ENCODE results near the gene PLXNA3. TPM values are rescaled to one million over a fixed set of nuclear protein-coding genes. Genes with fewer than 3 reads are reported as not detected.

Gene PLXNA3
- total RNA-seq, 1 donor from 2014 or later, result 85.1 TPM

- H3K36me3 Mint-ChIP-seq, result peaks cover 3% of the 10 kb centered on the region
- DNase-seq (ENCODE audit: extremely low spot score, unreplicated experiment), result no peak
- H3K9me3 Mint-ChIP-seq, result no peaks in the 10 kb centered on the region
- H3K27me3 Mint-ChIP-seq, result no peaks in the 10 kb centered on the region
- H3K27ac Mint-ChIP-seq, result no peak overlapping the region
- peak overlapping the region; percentile 36 for H3K4me3 Mint-ChIP-seq
- no peaks in the 10 kb centered on the region for H3K4me1 Mint-ChIP-seq (ENCODE audit: unreplicated experiment)
- TF ChIP-seq CTCF (conservative IDR thresholded peaks at IDR 0.05), result no peak
Measured at GRCh38 chrX:154413142-154413541, 44.9 kb upstream of the PLXNA3 start.

- H3K27ac Mint-ChIP-seq, result no peak overlapping the region
- DNase-seq (ENCODE audit: extremely low spot score, unreplicated experiment), result no peak
- H3K4me3 Mint-ChIP-seq, result no peak overlapping the region
- peaks cover 6% of the 10 kb centered on the region for H3K36me3 Mint-ChIP-seq
- no peaks in the 10 kb centered on the region for H3K9me3 Mint-ChIP-seq
- TF ChIP-seq CTCF (conservative IDR thresholded peaks at IDR 0.05), result no peak
- no peaks in the 10 kb centered on the region for H3K4me1 Mint-ChIP-seq (ENCODE audit: unreplicated experiment)
- no peaks in the 10 kb centered on the region for H3K27me3 Mint-ChIP-seq
Measured at GRCh38 chrX:154417157-154417556, 40.9 kb upstream of the PLXNA3 start.

- no peaks in the 10 kb centered on the region for H3K9me3 Mint-ChIP-seq
- no peak overlapping the region for H3K27ac Mint-ChIP-seq
- H3K4me1 Mint-ChIP-seq (ENCODE audit: unreplicated experiment), result no peaks in the 10 kb centered on the region
- no peaks in the 10 kb centered on the region for H3K27me3 Mint-ChIP-seq
- no peak for TF ChIP-seq CTCF (conservative IDR thresholded peaks at IDR 0.05)
- DNase-seq (ENCODE audit: extremely low spot score, unreplicated experiment), result no peak
- H3K4me3 Mint-ChIP-seq, result no peak overlapping the region
- peaks cover 6% of the 10 kb centered on the region for H3K36me3 Mint-ChIP-seq
Measured at GRCh38 chrX:154419189-154419588, 38.9 kb upstream of the PLXNA3 start.

GRCh38 chrX:154419688-154420401 lies 38.2 kb upstream of the PLXNA3 start:
- Mint-ChIP-seq H3K36me3 (peaks cover 6% of the 10 kb centered on the region), H3K4me1 (ENCODE audit: unreplicated experiment) (no peaks in the 10 kb centered on the region), H3K27ac (no peak overlapping the region), H3K27me3 (no peaks in the 10 kb centered on the region), H3K4me3 (no peak overlapping the region), H3K9me3 (no peaks in the 10 kb centered on the region)
- no peak for TF ChIP-seq CTCF (conservative IDR thresholded peaks at IDR 0.05)
- no peak for DNase-seq (ENCODE audit: extremely low spot score, unreplicated experiment)

- peaks cover 3% of the 10 kb centered on the region for H3K36me3 Mint-ChIP-seq
- H3K4me3 Mint-ChIP-seq, result no peak overlapping the region
- H3K4me1 Mint-ChIP-seq (ENCODE audit: unreplicated experiment), result no peaks in the 10 kb centered on the region
- no peak overlapping the region for H3K27ac Mint-ChIP-seq
- DNase-seq (ENCODE audit: extremely low spot score, unreplicated experiment), result no peak
- TF ChIP-seq CTCF (conservative IDR thresholded peaks at IDR 0.05), result no peak
- H3K27me3 Mint-ChIP-seq, result no peaks in the 10 kb centered on the region
- no peaks in the 10 kb centered on the region for H3K9me3 Mint-ChIP-seq
Measured at GRCh38 chrX:154420402-154420756, 37.7 kb upstream of the PLXNA3 start.

Data from type B pancreatic cell (in vitro differentiated cells).